ENCODE measurements around the gene ACOT8.

Gene ACOT8

GRCh38 chr20:45883100-45883469 lies 25.9 kb upstream of the ACOT8 start:
- no peaks in the 10 kb centered on the region for H3K9me3 ChIP-seq (ENCODE audit: insufficient read depth, low read depth, low read length)
- H3K4me1 ChIP-seq (ENCODE audit: control insufficient read depth in 1 of 2, insufficient read depth in 2 of 2, low read length in 2 of 2), result no peaks in the 10 kb centered on the region
- H2AK5ac ChIP-seq (ENCODE audit: low read length), result no peak overlapping the region
- H3K36me3 ChIP-seq (ENCODE audit: control insufficient read depth in 1 of 2, insufficient read depth in 2 of 2, low read length in 2 of 2), result peaks cover 18 to 19% of the 10 kb centered on the region in 2 experiments
- no peak overlapping the region for H3K23ac ChIP-seq (ENCODE audit: low read length)
- no peak overlapping the region for H4K12ac ChIP-seq (ENCODE audit: low read depth, low read length)
- no peak overlapping the region for H2BK12ac ChIP-seq (ENCODE audit: low read length)
- no peak overlapping the region for H2AFZ ChIP-seq (ENCODE audit: insufficient read depth, low read length, poor library complexity)
- peaks cover 3% of the 10 kb centered on the region for H3K79me1 ChIP-seq (ENCODE audit: low read length)
- no peak overlapping the region for H3K4me2 ChIP-seq (ENCODE audit: low read length)
- WGBS (ENCODE audit: extremely low coverage, insufficient coverage, insufficient read length), result no CpG with 5 or more reads among the region's 9 CpGs
- no peak overlapping the region for H3K18ac ChIP-seq (ENCODE audit: low read length)
- H4K91ac ChIP-seq (ENCODE audit: low read depth, low read length), result no peak overlapping the region
- no peak for DNase-seq
- H4K8ac ChIP-seq (ENCODE audit: low read depth, low read length), result no peak overlapping the region
- no peaks in the 10 kb centered on the region for H3K27me3 ChIP-seq (ENCODE audit: insufficient read depth, low read length)
- H3K14ac ChIP-seq (ENCODE audit: low read length), result no peak overlapping the region
- H2BK120ac ChIP-seq (ENCODE audit: insufficient read depth, low read length, poor library complexity), result no peak overlapping the region
- no peak overlapping the region for H3K9ac ChIP-seq (ENCODE audit: low read length)
- H2BK5ac ChIP-seq (ENCODE audit: low read depth, low read length, poor library complexity), result no peak overlapping the region
- H3K4ac ChIP-seq (ENCODE audit: low read depth, low read length), result no peak overlapping the region
- peaks cover 3% of the 10 kb centered on the region for H3K79me2 ChIP-seq (ENCODE audit: control insufficient read depth, insufficient read depth, low read length, poor library complexity)
- H3K27ac ChIP-seq (ENCODE audit: low read depth, low read length), result no peak overlapping the region
- no peak overlapping the region for H3K4me3 ChIP-seq (ENCODE audit: low read depth, low read length)

GRCh38 chr20:45882469-45883099 lies 25.4 kb upstream of the ACOT8 start:
- no peak overlapping the region for H2BK12ac ChIP-seq (ENCODE audit: low read length)
- H2AFZ ChIP-seq (ENCODE audit: insufficient read depth, low read length, poor library complexity), result no peak overlapping the region
- no CpG with 5 or more reads among the region's 4 CpGs for WGBS (ENCODE audit: extremely low coverage, insufficient coverage, insufficient read length)
- H3K79me1 ChIP-seq (ENCODE audit: low read length), result peaks cover 3% of the 10 kb centered on the region
- no peak overlapping the region for H2BK120ac ChIP-seq (ENCODE audit: insufficient read depth, low read length, poor library complexity)
- H3K4me2 ChIP-seq (ENCODE audit: low read length), result no peak overlapping the region
- no peak overlapping the region for H4K8ac ChIP-seq (ENCODE audit: low read depth, low read length)
- no peak overlapping the region for H2AK5ac ChIP-seq (ENCODE audit: low read length)
- H3K4me1 ChIP-seq (ENCODE audit: control insufficient read depth in 1 of 2, insufficient read depth in 2 of 2, low read length in 2 of 2), result no peaks in the 10 kb centered on the region
- H4K91ac ChIP-seq (ENCODE audit: low read depth, low read length), result no peak overlapping the region
- H3K18ac ChIP-seq (ENCODE audit: low read length), result no peak overlapping the region
- H2BK5ac ChIP-seq (ENCODE audit: low read depth, low read length, poor library complexity), result no peak overlapping the region
- no peaks in the 10 kb centered on the region for H3K27me3 ChIP-seq (ENCODE audit: insufficient read depth, low read length)
- DNase-seq, result no peak
- H4K12ac ChIP-seq (ENCODE audit: low read depth, low read length), result no peak overlapping the region
- H3K9me3 ChIP-seq (ENCODE audit: insufficient read depth, low read depth, low read length), result no peaks in the 10 kb centered on the region
- H3K4me3 ChIP-seq (ENCODE audit: low read depth, low read length), result no peak overlapping the region
- H3K23ac ChIP-seq (ENCODE audit: low read length), result no peak overlapping the region
- peaks cover 3% of the 10 kb centered on the region for H3K79me2 ChIP-seq (ENCODE audit: control insufficient read depth, insufficient read depth, low read length, poor library complexity)
- no peak overlapping the region for H3K27ac ChIP-seq (ENCODE audit: low read depth, low read length)
- H3K36me3 ChIP-seq (ENCODE audit: control insufficient read depth in 1 of 2, insufficient read depth in 2 of 2, low read length in 2 of 2), result peaks cover 23% of the 10 kb centered on the region in 2 experiments
- no peak overlapping the region for H3K14ac ChIP-seq (ENCODE audit: low read length)
- no peak overlapping the region for H3K9ac ChIP-seq (ENCODE audit: low read length)
- H3K4ac ChIP-seq (ENCODE audit: low read depth, low read length), result no peak overlapping the region

GRCh38 chr20:45880988-45881788 lies 24.0 kb upstream of the ACOT8 start, which contains the start of gene ZSWIM1:
Gene ZSWIM1 (plus strand): TSS chr20:45881227. CDS start chr20:45882593, 1,366 bp downstream.
- peaks cover 3% of the 10 kb centered on the region for H3K79me2 ChIP-seq (ENCODE audit: control insufficient read depth, insufficient read depth, low read length, poor library complexity)
- H2AFZ ChIP-seq (ENCODE audit: insufficient read depth, low read length, poor library complexity), result no peak within 1 kb of the TSS
- H2BK120ac ChIP-seq (ENCODE audit: insufficient read depth, low read length, poor library complexity), result no peak within 1 kb of the TSS
- peaks cover 3% of the 10 kb centered on the region for H3K79me1 ChIP-seq (ENCODE audit: low read length)
- peak within 1 kb of the TSS; percentile 82 for H3K4ac ChIP-seq (ENCODE audit: low read depth, low read length)
- peak within 1 kb of the TSS; percentile 24 for H3K18ac ChIP-seq (ENCODE audit: low read length)
- peak within 1 kb of the TSS; percentile 77 for H3K9ac ChIP-seq (ENCODE audit: low read length)
- H3K14ac ChIP-seq (ENCODE audit: low read length), result peak within 1 kb of the TSS; percentile 68
- peak within 1 kb of the TSS; percentile 56 for H4K91ac ChIP-seq (ENCODE audit: low read depth, low read length)
- no peak within 1 kb of the TSS for H3K27ac ChIP-seq (ENCODE audit: low read depth, low read length)
- no peak within 1 kb of the TSS for H2BK5ac ChIP-seq (ENCODE audit: low read depth, low read length, poor library complexity)
- peak within 1 kb of the TSS; percentile 81 for H3K4me3 ChIP-seq (ENCODE audit: low read depth, low read length)
- WGBS (ENCODE audit: extremely low coverage, insufficient coverage, insufficient read length), result no CpG with 5 or more reads among the region's 23 CpGs
- peak within 1 kb of the TSS; percentile 27 for H2AK5ac ChIP-seq (ENCODE audit: low read length)
- no peaks in the 10 kb centered on the region for H3K27me3 ChIP-seq (ENCODE audit: insufficient read depth, low read length)
- H3K9me3 ChIP-seq (ENCODE audit: insufficient read depth, low read depth, low read length), result no peaks in the 10 kb centered on the region
- no peaks in the 10 kb centered on the region for H3K4me1 ChIP-seq (ENCODE audit: control insufficient read depth in 1 of 2, insufficient read depth in 2 of 2, low read length in 2 of 2)
- peak within 1 kb of the TSS; percentile 9 for H4K12ac ChIP-seq (ENCODE audit: low read depth, low read length)
- peak within 1 kb of the TSS; percentile 89 for H4K8ac ChIP-seq (ENCODE audit: low read depth, low read length)
- no peak within 1 kb of the TSS for H2BK12ac ChIP-seq (ENCODE audit: low read length)
- H3K23ac ChIP-seq (ENCODE audit: low read length), result no peak within 1 kb of the TSS
- H3K36me3 ChIP-seq (ENCODE audit: control insufficient read depth in 1 of 2, insufficient read depth in 2 of 2, low read length in 2 of 2), result peaks cover 29 to 31% of the 10 kb centered on the region in 2 experiments
- H3K4me2 ChIP-seq (ENCODE audit: low read length), result peak within 1 kb of the TSS; percentile 70
- DNase-seq, result peak; percentile 100

- no peak overlapping the region for H3K27ac ChIP-seq (ENCODE audit: low read depth, low read length)
- no peak overlapping the region for H2AK5ac ChIP-seq (ENCODE audit: low read length)
- H2AFZ ChIP-seq (ENCODE audit: insufficient read depth, low read length, poor library complexity), result no peak overlapping the region
- H3K23ac ChIP-seq (ENCODE audit: low read length), result no peak overlapping the region
- H4K91ac ChIP-seq (ENCODE audit: low read depth, low read length), result no peak overlapping the region
- H3K4me2 ChIP-seq (ENCODE audit: low read length), result no peak overlapping the region
- peaks cover 3% of the 10 kb centered on the region for H3K79me2 ChIP-seq (ENCODE audit: control insufficient read depth, insufficient read depth, low read length, poor library complexity)
- no peaks in the 10 kb centered on the region for H3K9me3 ChIP-seq (ENCODE audit: insufficient read depth, low read depth, low read length)
- H3K4ac ChIP-seq (ENCODE audit: low read depth, low read length), result no peak overlapping the region
- H2BK12ac ChIP-seq (ENCODE audit: low read length), result no peak overlapping the region
- H4K12ac ChIP-seq (ENCODE audit: low read depth, low read length), result no peak overlapping the region
- H2BK5ac ChIP-seq (ENCODE audit: low read depth, low read length, poor library complexity), result no peak overlapping the region
- H3K27me3 ChIP-seq (ENCODE audit: insufficient read depth, low read length), result no peaks in the 10 kb centered on the region
- H3K4me3 ChIP-seq (ENCODE audit: low read depth, low read length), result no peak overlapping the region
- H4K8ac ChIP-seq (ENCODE audit: low read depth, low read length), result no peak overlapping the region
- no peak overlapping the region for H3K18ac ChIP-seq (ENCODE audit: low read length)
- H3K14ac ChIP-seq (ENCODE audit: low read length), result no peak overlapping the region
- H3K9ac ChIP-seq (ENCODE audit: low read length), result no peak overlapping the region
- H3K36me3 ChIP-seq (ENCODE audit: control insufficient read depth in 1 of 2, insufficient read depth in 2 of 2, low read length in 2 of 2), result peaks cover 21 to 22% of the 10 kb centered on the region in 2 experiments
- peaks cover 3% of the 10 kb centered on the region for H3K79me1 ChIP-seq (ENCODE audit: low read length)
- peaks cover 0 to 2% of the 10 kb centered on the region in 2 experiments for H3K4me1 ChIP-seq (ENCODE audit: control insufficient read depth in 1 of 2, insufficient read depth in 2 of 2, low read length in 2 of 2)
- DNase-seq, result no peak
- H2BK120ac ChIP-seq (ENCODE audit: insufficient read depth, low read length, poor library complexity), result no peak overlapping the region
- WGBS (ENCODE audit: extremely low coverage, insufficient coverage, insufficient read length), result no CpG with 5 or more reads among the region's 13 CpGs
Measured at GRCh38 chr20:45878076-45878761, 21.0 kb upstream of the ACOT8 start.
